GM18526 (cell line): ENCODE results near the gene CYFIP2.
A peak's percentile ranks its signal among the peaks of the same experiment; 100 is the strongest.

ENCODE experiments used
- POLR2A ChIP-seq: IDR thresholded peaks from 3 replicates; pipeline ENCODE4 v1.6.1; 2011; ENCODE audit not compliant: insufficient read length; ENCODE audit errors: extremely low read depth

Gene CYFIP2

DNA sequence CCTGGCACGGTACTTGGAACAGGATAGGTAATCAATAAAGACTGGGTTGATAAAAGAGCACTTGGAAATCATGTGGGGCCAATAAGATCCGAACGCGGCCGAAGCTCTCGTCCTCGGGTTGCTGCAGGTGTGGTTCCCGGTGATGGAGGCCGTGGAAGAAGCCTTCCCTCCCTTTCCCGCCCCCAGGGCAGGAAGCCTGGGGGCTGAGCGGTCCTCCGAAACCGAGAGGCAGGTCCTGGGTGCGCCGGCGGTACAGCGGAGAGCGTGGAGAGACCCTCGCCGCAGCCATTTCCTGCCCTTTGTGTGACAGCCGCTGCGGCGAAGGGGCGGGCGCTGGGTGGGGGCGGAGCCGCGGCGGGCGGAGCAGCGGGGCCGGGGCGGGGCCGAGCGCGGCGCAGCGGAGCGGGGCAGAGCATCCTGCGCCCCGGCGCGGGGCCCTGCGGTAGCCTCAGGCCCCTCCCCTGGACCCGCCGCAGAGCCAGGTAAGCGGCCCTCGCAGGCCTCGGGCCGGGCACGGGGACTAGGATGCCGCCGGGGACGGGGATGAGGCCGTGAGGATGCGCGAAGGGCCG is at the start of gene CYFIP2:
Gene CYFIP2, plus strand, starts transcription at position 410 of the 572 bp plus-strand sequence. CDS start 19,239 bp downstream, outside the sequence.
- peak; percentile 67 for TF ChIP-seq POLR2A

DNA sequence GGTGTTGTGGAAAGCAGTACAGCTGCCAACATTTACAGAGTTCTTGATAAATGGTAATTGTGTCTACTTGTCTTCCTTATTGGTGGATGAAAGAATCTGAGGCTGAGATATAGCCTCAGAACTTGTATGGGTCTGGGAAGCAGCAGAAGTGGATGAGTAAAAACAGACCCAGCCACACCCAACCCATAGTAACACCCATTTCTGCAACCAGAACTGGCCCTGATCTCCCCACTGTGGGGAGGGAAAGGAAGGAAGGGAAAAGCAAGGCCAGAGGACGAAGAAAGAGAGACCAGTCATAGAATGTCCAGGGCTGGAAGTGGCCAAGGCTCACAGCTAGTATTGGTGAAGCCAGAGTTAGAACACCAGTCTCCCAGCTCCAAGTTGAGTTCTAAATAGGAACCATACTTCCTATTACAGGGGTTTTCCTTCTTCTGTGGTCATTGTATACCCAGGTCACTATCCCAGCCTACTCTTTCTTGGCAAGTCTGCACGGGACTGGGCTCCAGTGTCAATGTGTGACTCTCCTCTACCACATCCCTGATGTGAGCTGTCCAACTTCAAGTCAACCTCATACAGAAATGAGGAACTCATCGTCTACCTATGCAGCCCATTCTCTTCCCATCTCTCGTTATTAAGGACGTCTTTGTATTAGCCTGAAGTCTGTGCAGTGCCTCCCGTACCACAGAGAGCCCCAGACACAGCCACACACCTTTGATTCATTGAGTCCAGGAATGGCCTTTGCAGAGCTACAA is 49.4 kb upstream of the CYFIP2 start:
- no peak for TF ChIP-seq POLR2A

DNA sequence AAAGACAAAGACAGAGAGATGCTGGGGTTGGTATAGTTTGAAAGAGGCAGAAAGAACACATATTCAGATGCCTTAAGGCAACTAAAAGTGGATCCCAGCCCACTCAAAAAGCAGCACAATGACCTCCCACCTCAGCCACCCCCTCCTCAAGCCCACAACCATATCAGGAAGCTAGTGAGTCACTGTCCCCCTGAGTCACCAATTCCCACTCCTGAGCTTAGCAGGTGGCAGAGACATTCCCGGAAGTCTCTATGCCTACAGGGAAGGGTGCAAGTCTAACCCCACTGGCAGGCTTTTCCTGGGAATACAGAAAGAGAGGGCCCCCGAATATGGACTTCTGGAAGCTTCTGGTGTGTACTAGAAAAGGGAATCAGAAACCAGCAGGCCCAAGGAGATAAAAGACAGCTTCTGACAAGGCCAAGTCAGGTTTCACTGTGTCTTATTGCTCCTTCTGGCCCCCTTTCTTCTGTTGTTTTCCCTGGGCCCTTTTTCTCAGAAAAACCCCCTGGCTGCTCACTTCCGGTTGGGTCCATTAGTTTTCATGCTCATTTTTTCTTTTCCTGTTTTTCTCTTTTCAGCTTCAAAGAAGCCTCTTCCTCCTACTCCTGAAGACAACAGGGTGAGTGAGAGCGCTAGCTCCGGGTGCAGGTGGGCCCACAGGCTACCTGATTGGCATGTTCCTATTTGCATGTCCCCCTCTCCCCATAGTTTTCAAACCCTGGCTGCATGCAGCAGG is 48.5 kb upstream of the CYFIP2 start:
- TF ChIP-seq POLR2A: no peak

DNA sequence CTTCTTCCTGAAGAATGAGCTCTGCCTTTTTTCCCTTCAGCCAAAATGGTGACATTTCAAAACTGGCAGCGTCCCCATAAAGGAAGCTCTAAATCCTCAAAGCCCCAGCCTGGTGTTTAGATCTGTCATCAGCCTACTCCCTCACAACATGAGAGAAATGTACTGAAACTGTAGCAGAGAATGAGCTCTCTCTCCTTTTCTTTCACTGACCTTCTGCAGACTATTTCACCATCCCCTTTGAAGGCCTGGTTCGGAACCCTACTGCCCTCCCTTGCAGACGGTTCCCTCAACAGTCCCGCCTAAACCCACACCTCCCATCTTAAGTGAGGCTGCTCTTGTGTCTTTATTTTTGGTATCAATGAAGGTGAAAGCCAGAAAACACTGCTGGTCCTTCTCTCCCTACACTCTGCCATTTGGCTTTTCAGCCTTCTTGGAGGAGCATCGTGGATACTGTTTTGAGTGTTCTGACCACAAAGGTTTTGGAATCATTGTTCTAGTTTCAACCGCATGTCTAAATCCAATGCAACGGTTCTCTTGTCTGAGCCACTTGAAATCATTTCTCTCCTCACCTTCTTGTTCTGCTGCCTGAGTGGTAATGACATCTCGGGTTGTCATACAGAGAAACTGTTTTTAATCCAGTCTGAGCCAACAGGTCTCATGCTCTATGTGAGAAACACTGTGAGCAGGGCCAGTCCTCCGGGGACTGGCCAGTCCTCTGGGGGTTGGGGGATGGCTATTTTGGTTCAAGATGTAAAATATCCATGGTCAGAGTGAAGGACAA is 46.2 kb upstream of the CYFIP2 start:
- TF ChIP-seq POLR2A: no peak

DNA sequence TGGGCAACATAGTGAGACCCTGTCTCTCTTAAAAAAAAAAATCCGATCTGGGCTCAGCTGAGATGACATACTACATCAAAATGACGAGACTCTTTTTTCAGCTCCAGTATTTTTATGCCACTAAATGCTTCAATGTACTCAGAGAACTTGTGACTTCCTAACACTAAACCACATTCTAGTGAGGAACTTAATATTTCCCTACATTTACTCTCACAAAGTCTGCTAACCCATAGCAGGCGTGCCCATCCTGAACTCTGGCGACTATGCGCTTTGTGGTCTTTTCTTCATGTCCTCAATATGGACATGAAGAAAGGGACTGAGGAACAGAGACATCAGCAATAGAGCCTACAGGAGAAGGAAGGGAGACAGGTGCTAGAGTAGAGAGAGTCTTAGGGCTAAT is 44.0 kb upstream of the CYFIP2 start:
- no peak for TF ChIP-seq POLR2A

DNA sequence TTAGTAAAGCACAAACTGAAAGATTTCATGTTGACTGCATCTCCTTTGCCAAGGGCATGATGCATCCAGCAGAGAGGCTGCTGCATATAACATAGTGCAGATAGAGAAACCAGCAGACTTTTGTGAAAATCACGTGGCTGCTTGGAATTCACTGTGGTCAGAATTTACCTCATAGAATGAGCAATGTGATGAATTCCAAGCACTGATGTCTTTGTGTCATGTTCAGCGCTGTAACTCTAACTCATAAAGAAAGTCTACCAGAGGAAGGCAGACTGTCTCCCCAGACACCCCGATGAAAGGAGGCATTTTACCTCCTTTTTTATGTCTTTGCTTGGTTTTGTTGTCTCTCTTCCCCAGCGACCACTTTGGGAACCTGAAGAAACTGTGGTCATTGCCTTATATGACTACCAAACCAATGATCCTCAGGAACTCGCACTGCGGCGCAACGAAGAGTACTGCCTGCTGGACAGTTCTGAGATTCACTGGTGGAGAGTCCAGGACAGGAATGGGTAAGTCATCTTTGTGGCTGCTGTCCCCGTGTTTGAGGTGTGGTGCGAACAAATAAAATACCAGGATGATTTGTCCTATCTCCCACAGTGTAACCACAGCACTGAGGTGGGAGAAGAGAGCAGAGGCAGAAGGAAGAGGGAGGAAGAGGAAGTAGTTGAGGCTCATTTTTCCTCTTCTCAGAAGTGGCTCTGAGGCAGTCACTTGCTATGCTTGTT is 43.3 kb upstream of the CYFIP2 start:
- TF ChIP-seq POLR2A: no peak

DNA sequence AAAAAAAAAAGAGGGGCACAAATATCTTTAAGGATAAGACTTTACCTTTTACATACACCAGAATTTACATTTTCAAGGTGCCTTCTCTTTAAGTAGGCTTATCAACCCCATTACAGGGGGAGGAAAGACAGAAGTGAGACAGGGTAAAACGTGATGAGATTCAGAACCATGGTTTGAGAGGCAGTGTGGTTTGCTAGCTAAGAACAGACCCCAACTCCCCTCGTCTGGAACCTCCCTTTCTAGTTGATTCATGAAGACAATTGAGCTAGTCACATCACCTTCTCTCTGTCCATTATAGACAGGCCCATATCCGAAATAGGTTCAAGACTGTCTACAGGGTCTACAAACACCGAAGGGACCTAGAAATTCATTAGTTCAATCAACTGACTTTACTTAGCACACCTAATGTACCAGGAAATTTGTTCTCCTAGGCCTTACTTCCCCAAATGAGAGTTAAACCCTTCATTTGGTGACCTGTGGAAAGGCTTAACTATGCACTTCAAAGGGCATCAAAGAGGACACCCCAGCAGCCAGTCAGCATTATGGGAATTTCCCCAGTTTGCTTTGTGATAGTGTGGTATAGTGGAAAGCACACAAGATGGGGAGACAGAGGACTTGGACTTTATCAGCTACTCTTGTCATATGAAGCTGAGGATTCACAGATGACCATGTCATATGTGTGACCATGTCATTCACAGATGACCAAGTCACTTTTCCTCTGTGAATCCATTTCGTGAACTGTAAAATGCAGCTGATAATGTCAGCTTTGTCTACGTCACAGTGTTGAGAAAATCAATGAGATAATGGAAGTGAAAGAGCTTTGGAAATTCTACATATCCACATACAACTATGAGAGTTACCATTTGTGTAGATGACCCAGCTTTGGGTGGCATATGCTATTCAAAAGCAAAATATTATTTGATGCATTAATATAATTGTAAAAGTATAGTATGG is 40.2 kb upstream of the CYFIP2 start:
- no peak for TF ChIP-seq POLR2A

DNA sequence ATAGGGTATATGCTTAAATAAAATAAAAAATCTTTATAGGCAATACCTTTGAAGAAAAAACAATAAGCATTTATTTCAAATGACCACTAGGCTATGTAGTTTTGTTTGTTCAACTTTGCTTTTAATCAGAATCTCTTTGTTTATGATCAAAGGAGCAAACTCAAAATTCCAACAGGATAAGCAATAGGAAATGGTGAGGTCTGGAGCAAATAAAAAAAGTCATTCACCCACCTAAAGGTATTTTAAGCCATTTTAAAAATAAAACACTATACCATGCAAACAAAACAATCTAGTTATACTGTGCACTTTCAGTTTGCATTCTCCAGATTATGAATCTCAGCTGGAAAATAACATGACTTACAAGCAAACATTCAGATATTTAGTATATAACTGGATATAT is 35.3 kb upstream of the CYFIP2 start:
- no peak for TF ChIP-seq POLR2A

DNA sequence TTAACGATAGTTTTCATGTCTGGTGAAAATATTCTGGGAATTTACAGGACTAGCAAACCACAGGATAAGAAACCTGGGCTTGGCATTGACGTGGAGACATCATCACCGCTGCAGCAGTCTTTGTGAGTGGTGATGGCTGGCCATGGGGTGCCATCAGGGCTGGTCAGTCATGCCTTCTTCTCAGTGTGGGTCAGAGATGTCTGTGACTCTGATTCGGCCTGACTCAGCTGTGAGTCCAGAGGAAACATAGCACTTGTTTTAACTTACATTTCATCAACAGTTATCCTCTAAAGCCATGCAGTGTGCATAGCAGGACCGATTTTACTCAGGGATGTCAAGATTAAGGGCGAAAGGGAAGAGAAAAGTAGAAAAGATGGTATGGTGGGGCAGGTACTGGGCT is 33.2 kb upstream of the CYFIP2 start:
- no peak for TF ChIP-seq POLR2A

DNA sequence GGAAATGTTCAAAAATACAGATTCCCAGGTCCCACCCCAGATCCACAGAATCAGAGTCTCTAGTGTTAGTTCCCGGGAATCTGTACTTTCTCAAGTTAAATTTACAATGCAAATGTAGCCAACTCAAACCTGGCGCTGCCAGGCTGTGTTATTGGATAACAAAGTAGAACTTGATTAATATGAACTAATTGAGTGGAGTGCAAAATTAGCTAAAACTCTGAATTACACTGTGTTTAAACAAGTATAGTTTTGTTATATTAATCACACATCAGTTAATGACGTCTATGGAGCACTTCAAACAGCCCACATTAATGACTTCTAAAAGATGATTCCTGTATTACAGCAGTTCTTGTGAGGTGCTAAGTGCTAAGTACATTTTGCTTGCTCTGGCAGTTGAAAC is 32.4 kb upstream of the CYFIP2 start:
- no peak for TF ChIP-seq POLR2A

DNA sequence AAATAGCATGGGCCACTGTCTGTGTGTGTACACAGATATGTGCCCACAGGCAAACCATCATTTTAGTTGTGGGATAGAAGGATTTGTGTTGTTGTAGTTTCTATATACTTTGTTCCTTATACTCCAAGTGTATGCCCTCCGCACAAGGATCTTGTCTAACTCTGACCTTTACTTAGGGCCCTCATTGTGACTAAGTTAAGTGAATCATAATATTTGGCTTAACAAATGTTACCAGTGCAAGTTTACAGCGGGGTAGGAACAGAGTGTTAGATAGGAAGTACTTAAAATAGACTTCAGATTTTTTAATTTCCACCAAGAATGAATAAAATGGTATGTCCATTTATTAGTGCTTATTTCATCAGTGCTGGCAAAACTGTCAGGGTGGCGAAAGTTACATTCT is 29.5 kb upstream of the CYFIP2 start:
- TF ChIP-seq POLR2A: no peak

DNA sequence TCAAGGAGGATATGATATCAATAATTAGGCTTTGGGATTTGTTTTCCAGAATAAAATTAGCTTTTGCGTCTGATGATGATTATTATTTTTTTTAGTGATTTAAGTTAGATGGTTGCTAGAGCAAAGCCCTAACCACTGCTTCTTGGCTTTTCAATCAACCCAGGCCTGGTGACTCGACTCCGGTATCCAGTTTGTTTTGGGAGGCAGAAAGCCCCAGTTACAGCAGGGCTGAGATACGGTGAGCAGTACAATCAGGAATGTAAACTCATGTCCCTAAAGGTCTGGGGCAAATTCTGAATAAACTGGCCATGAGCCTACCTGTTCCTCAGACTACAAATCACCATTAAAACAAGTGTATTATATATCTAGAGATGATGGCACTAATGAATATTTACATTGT is 24.4 kb upstream of the CYFIP2 start:
- TF ChIP-seq POLR2A: no peak

DNA sequence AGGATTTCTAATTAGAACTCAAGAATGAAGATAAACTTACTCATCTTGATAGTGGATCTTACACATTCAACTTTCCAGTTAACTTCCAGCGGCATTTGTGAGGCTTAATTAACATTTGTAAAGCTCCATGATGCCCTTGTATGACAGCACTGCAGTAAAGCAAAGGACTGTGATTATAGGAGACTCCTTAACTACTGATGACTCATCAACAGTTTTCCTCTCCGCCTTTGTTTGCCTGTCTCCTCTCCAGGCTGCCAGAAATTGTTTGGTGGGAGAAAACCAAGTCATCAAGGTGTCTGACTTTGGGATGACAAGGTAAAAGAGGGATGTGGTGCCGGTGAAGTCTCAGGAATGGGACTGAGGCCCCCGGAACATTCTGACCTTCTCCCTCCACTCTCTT is 20.4 kb upstream of the CYFIP2 start:
- TF ChIP-seq POLR2A: no peak

DNA sequence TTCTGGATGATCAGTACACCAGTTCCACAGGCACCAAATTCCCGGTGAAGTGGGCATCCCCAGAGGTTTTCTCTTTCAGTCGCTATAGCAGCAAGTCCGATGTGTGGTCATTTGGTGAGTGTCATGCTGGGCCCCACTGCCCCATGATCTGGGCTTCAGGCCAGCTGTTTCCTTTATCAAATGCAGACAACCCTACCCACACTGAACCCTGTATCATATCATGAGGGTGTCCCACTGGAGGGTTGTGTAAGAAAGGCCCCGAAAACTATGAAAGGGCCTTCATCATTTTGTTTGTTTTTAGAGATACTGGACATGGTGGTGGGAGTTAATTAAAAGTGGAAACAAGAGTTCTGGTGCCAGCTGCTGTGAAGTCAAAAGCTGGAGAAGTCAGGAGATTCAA is 20.0 kb upstream of the CYFIP2 start:
- TF ChIP-seq POLR2A: no peak
